Right lobe of liver (tissue), 4 donors: ENCODE measurements around the gene EPHB1.

Experiments
- POLR2A ChIP-seq: fragments of 450-650 bp; IDR thresholded peaks from one replicate; pipeline ENCODE4 v1.6.1; 2017; ENCODE audit warnings: antibody characterized with exemption, mild to moderate bottlenecking
- TF ChIP-seq, protein P1 (sequence below), 4 donors: fragments of 200-600 bp in 3 of 4; fragments of 450-650 bp in 1 of 4; IDR thresholded peaks; one replicate each; pipeline versions ENCODE4 v1.5.1 to v1.8.0; 2016 to 2022; ENCODE audit warnings: antibody characterized with exemption in 4 of 4, mild to moderate bottlenecking in 2 of 4
- donor health status: DM: no; HTN: no; CAD: no.
- donor health status: DM: no; HTN: no; CAD: no.
- donor health status: DM: no; HTN: yes; CAD: no.

DNA sequence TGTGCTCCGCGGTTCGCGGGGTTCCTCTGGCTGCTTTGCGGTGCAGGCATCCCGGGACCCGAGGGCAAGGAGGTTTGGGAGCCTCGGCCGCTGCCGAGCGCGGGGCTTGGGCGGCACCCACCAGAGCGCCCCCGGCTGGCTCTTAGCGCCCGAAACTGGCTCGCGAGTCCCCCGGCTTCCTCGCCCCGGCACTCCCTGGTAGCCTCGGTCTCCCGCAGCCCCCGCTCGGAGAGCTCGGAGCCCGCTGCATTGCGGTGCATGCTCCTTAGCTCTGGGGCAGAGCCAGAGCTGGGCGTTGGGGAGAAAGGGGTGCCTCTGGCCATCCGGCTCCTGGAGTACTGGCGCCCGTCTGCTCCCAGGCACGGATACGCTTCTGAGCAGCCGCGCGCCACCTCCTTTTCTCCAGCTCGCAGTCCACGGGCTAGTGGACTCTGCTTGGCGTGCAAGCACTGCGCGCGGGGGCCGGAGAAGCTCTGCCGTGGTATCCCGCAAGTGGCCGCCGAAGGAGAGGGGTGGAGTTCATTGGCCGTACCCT, 753 bp downstream of the EPHB1 start:
- TF ChIP-seq, protein P1, sequence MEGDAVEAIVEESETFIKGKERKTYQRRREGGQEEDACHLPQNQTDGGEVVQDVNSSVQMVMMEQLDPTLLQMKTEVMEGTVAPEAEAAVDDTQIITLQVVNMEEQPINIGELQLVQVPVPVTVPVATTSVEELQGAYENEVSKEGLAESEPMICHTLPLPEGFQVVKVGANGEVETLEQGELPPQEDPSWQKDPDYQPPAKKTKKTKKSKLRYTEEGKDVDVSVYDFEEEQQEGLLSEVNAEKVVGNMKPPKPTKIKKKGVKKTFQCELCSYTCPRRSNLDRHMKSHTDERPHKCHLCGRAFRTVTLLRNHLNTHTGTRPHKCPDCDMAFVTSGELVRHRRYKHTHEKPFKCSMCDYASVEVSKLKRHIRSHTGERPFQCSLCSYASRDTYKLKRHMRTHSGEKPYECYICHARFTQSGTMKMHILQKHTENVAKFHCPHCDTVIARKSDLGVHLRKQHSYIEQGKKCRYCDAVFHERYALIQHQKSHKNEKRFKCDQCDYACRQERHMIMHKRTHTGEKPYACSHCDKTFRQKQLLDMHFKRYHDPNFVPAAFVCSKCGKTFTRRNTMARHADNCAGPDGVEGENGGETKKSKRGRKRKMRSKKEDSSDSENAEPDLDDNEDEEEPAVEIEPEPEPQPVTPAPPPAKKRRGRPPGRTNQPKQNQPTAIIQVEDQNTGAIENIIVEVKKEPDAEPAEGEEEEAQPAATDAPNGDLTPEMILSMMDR (IDR thresholded peaks at IDR 0.05), result no peak
- TF ChIP-seq POLR2A, result no peak
